SU-DHL-6 (cell line): ENCODE data around the gene TMEM11.

ENCODE experiments used
- EZH2phosphoT487 ChIP-seq: fragments of 200-600 bp; sonication (generic), shearing (Covaris generic); conservative IDR thresholded peaks from 2 replicates; pipeline ENCODE4 v1.6.1; 2018; ENCODE audit warnings: mild to moderate bottlenecking, antibody characterized with exemption, low read length, moderate library complexity, mixed read lengths
- TF ChIP-seq, protein P1 (sequence below): fragments of 200-600 bp; sonication (generic); IDR thresholded peaks from one replicate; pipeline ENCODE4 v1.5.1; 2017; ENCODE audit warnings: antibody characterized with exemption, mild to moderate bottlenecking, low read length, moderate library complexity; ENCODE audit not compliant: insufficient read depth, poor library complexity, severe bottlenecking

DNA sequence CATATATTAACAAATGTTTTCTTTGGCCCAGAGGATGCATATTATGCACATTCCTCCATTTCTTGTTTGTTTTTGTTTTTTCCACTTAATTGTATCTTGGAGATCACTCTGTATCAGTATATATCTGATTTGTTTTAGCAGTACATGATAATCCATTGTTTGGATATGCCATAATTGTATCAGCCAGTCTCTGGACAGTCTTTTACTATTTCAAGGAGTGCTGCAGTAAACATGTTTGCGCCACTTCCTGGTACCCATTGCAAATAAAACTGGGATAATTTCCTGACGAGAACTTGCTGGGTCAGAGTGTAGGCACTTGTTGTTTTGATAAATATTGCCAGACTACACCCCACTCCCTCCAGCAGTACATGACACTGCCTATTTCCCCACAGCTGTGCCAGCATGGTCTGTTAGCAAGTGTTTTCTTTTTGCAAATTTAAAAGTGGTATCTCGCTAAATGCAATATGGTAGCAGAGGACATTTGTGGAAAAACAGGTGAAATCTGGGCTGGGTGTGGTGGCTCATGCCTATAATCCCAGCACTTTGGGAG lies 4.9 kb upstream of the TMEM11 start:
- TF ChIP-seq, protein P1, sequence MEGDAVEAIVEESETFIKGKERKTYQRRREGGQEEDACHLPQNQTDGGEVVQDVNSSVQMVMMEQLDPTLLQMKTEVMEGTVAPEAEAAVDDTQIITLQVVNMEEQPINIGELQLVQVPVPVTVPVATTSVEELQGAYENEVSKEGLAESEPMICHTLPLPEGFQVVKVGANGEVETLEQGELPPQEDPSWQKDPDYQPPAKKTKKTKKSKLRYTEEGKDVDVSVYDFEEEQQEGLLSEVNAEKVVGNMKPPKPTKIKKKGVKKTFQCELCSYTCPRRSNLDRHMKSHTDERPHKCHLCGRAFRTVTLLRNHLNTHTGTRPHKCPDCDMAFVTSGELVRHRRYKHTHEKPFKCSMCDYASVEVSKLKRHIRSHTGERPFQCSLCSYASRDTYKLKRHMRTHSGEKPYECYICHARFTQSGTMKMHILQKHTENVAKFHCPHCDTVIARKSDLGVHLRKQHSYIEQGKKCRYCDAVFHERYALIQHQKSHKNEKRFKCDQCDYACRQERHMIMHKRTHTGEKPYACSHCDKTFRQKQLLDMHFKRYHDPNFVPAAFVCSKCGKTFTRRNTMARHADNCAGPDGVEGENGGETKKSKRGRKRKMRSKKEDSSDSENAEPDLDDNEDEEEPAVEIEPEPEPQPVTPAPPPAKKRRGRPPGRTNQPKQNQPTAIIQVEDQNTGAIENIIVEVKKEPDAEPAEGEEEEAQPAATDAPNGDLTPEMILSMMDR, result no peak
- TF ChIP-seq EZH2phosphoT487, result no peak
